Calu3 (cell line): Measurements from ENCODE around the gene KLHL6. TPM values are rescaled to one million over a fixed set of nuclear protein-coding genes. Genes with fewer than 3 reads are reported as not detected.
"Not testable (repeated sequence)": the region's sequence is repeated elsewhere in the genome, so short reads cannot be mapped to it uniquely, and the experiment has no call there.

Experiments used
- BruUV-seq: library from RNA; stranded (reverse); fragments of 400-500 nt; replicated peaks from 2 replicates; lab custom pipeline; 2021; lab: Mats Ljungman, UMichigan
- CTCF ChIA-PET: fragments of 300-600 bp; sonication (Branson Sonifier 250); formaldehyde crosslinking; loops from one replicate; lab custom pipeline; 2022; ENCODE audit warnings: antibody characterized with exemption; lab: Charles Lee
- DNase-seq: peaks from one replicate; pipeline ENCODE4 v3.0.0; 2022
- H3K27ac Mint-ChIP-seq: one replicate; pipeline ENCODE4 v1.8.0; 2022; ENCODE audit warnings: mixed read lengths; ENCODE audit not compliant: unreplicated experiment
- H3K27me3 Mint-ChIP-seq: one replicate; pipeline ENCODE4 v1.8.0; 2022; ENCODE audit warnings: mixed read lengths; ENCODE audit not compliant: unreplicated experiment
- H3K36me3 Mint-ChIP-seq: one replicate; pipeline ENCODE4 v1.8.0; 2022; ENCODE audit warnings: mild to moderate bottlenecking, moderate library complexity, mixed read lengths; ENCODE audit not compliant: insufficient read depth, unreplicated experiment
- H3K4me1 Mint-ChIP-seq: one replicate; pipeline ENCODE4 v1.8.0; 2022; ENCODE audit warnings: mild to moderate bottlenecking, low read depth, mixed read lengths; ENCODE audit not compliant: unreplicated experiment
- H3K4me3 Mint-ChIP-seq: one replicate; pipeline ENCODE4 v1.8.0; 2022; ENCODE audit warnings: mild to moderate bottlenecking, low read depth, moderate library complexity, mixed read lengths; ENCODE audit not compliant: unreplicated experiment
- H3K9me3 Mint-ChIP-seq: one replicate; pipeline ENCODE4 v1.8.0; 2022; ENCODE audit warnings: low read depth, mixed read lengths; ENCODE audit not compliant: unreplicated experiment
- CTCF ChIP-seq: fragments of 200-600 bp; IDR thresholded peaks from one replicate; pipeline ENCODE4 v1.8.0; 2022; ENCODE audit warnings: antibody characterized with exemption; ENCODE audit not compliant: unreplicated experiment
- intact Hi-C: fragments of 100-400 bp; cut with micrococcal nuclease; formaldehyde crosslinking; loops from one replicate; pipeline ENCODE4 v1.10.0; 2022; ENCODE audit not compliant: unreplicated experiment
- total RNA-seq: library from RNA; stranded (reverse); gene quantifications from 2 replicates; pipeline ENCODE4 v1.2.3, GENCODE V29; 2022

Gene KLHL6
- total RNA-seq, 1 experiment from 2014 or later = not detected

- BruUV-seq = no TSS peak
Observed at GRCh38 chr3:183514021-183514420, 41.5 kb downstream of the KLHL6 start.

GRCh38 chr3:183513046-183513706, 42.3 kb downstream of the KLHL6 start:
- H3K27ac Mint-ChIP-seq = no peak overlapping the region
- intact Hi-C loops = no loop called here
- no peaks in the 10 kb centered on the region for H3K4me1 Mint-ChIP-seq
- no peak for TF ChIP-seq CTCF
- no peak for DNase-seq
- H3K9me3 Mint-ChIP-seq = no peaks in the 10 kb centered on the region
- no peak overlapping the region for H3K4me3 Mint-ChIP-seq
- H3K36me3 Mint-ChIP-seq = no peaks in the 10 kb centered on the region
- no TSS peak for BruUV-seq
- CTCF ChIA-PET = no interaction called here
- H3K27me3 Mint-ChIP-seq = peaks cover 45% of the 10 kb centered on the region

More at GRCh38 chr3:183514021-183514420, 41.5 kb downstream of the KLHL6 start:
- H3K36me3 Mint-ChIP-seq = no peaks in the 10 kb centered on the region
- no peak for TF ChIP-seq CTCF
- no peak overlapping the region for H3K27ac Mint-ChIP-seq
- no peak for DNase-seq
- H3K4me1 Mint-ChIP-seq = no peaks in the 10 kb centered on the region
- peaks cover 51% of the 10 kb centered on the region for H3K27me3 Mint-ChIP-seq
- intact Hi-C loops = no loop called here
- no peaks in the 10 kb centered on the region for H3K9me3 Mint-ChIP-seq
- H3K4me3 Mint-ChIP-seq = no peak overlapping the region
- CTCF ChIA-PET = interaction anchor here (1.2 kb wide), 1 partner anchor 67 kb away, joined by 5 read pairs; no protein-coding TSS in a partner anchor

- not testable (repeated sequence) for BruUV-seq, H3K27ac Mint-ChIP-seq
Observed at GRCh38 chr3:183511286-183512131, 44.0 kb downstream of the KLHL6 start.

GRCh38 chr3:183508821-183509220, 46.7 kb downstream of the KLHL6 start:
- BruUV-seq = no TSS peak

More at GRCh38 chr3:183511286-183512131, 44.0 kb downstream of the KLHL6 start:
- DNase-seq, H3K9me3 Mint-ChIP-seq, H3K4me3 Mint-ChIP-seq, intact Hi-C loops, H3K36me3 Mint-ChIP-seq, H3K4me1 Mint-ChIP-seq: not testable (repeated sequence)
- H3K27me3 Mint-ChIP-seq = peaks cover 40% of the 10 kb centered on the region
- CTCF ChIA-PET = interaction anchor here (0.6 kb wide), 1 partner anchor 201 kb away, joined by 3 read pairs; no protein-coding TSS in a partner anchor

More at GRCh38 chr3:183508821-183509220, 46.7 kb downstream of the KLHL6 start:
- intact Hi-C loops = no loop called here
- Mint-ChIP-seq H3K36me3 (no peaks in the 10 kb centered on the region), H3K27me3 (peaks cover 25% of the 10 kb centered on the region), H3K27ac (no peak overlapping the region), H3K9me3 (no peaks in the 10 kb centered on the region), H3K4me1 (no peaks in the 10 kb centered on the region), H3K4me3 (no peak overlapping the region)
- no peak for DNase-seq
- CTCF ChIA-PET = interaction anchor here (0.6 kb wide), 1 partner anchor 183 kb away, joined by 4 read pairs; no protein-coding TSS in a partner anchor
- TF ChIP-seq CTCF = no peak
